Keratinocyte (primary cell): ENCODE data around the gene GBP2. TPM values are rescaled to one million over a fixed set of nuclear protein-coding genes. Genes with fewer than 3 reads are reported as not detected.

ENCODE experiments used
- DNase-seq: peaks from one replicate; pipeline ENCODE4 v3.0.0-alpha.2; 2011; ENCODE audit warnings: low read depth, missing footprints, low spot score
- FAIRE-seq: peaks from 2 replicates; lab custom pipeline; 2011; peaks lifted over from hg19 to GRCh38; lab: Jason Lieb, UNC
- H2AFZ ChIP-seq: 2 replicates; pipeline ENCODE4 v1.6.0; 2012; ENCODE audit warnings: low read length, control low read depth, inconsistent platforms; ENCODE audit not compliant: control insufficient read depth
- H3K27ac ChIP-seq: 2 replicates; pipeline ENCODE4 v1.5.1; 2011; ENCODE audit warnings: low read length; ENCODE audit not compliant: control insufficient read depth, insufficient read depth
- H3K27me3 ChIP-seq: 3 replicates; pipeline ENCODE4 v1.6.0; 2011; ENCODE audit warnings: low read length; ENCODE audit not compliant: control insufficient read depth, insufficient read depth; ENCODE audit errors: extremely low read depth
- H3K36me3 ChIP-seq, 2 experiments: 2 replicates in 1 of 2; 3 replicates in 1 of 2; pipeline ENCODE4 v1.5.1; 2011; ENCODE audit warnings: low read length in 2 of 2, mild to moderate bottlenecking in 1 of 2; ENCODE audit not compliant: control insufficient read depth in 2 of 2, insufficient read depth in 2 of 2; ENCODE audit errors: extremely low read depth in 1 of 2
- H3K4me1 ChIP-seq: 3 replicates; pipeline ENCODE4 v1.5.1; 2011; ENCODE audit warnings: low read length; ENCODE audit not compliant: control insufficient read depth, insufficient read depth; ENCODE audit errors: extremely low read depth
- H3K4me2 ChIP-seq: 3 replicates; pipeline ENCODE4 v1.6.0; 2011; ENCODE audit warnings: low read depth, low read length; ENCODE audit not compliant: control insufficient read depth, insufficient read depth; ENCODE audit errors: extremely low read depth
- H3K4me3 ChIP-seq, 3 experiments: fragments of 200-600 bp in 1 of 3; sonication (generic) in 1 of 3; 2 replicates in 2 of 3; 3 replicates in 1 of 3; pipeline ENCODE4 v1.5.1; 2011 to 2016; ENCODE audit warnings: low read length in 3 of 3, mild to moderate bottlenecking in 3 of 3, control low read depth in 2 of 3, inconsistent platforms in 1 of 3, low read depth in 1 of 3, mixed read lengths in 1 of 3, mixed run types in 1 of 3, moderate library complexity in 1 of 3; ENCODE audit not compliant: control insufficient read depth in 2 of 3, insufficient read depth in 2 of 3; ENCODE audit errors: extremely low read depth in 1 of 3
- H3K79me2 ChIP-seq: 2 replicates; pipeline ENCODE4 v1.6.0; 2012; ENCODE audit warnings: low read length; ENCODE audit not compliant: control insufficient read depth, insufficient read depth
- H3K9ac ChIP-seq: 3 replicates; pipeline ENCODE4 v1.6.0; 2011; ENCODE audit warnings: low read length; ENCODE audit not compliant: control insufficient read depth, insufficient read depth; ENCODE audit errors: extremely low read depth
- H3K9me1 ChIP-seq: 3 replicates; pipeline ENCODE4 v1.6.0; 2011; ENCODE audit warnings: low read length; ENCODE audit not compliant: control insufficient read depth, insufficient read depth; ENCODE audit errors: extremely low read depth
- H3K9me3 ChIP-seq: 2 replicates; pipeline ENCODE4 v1.5.1; 2012; ENCODE audit warnings: low read depth, low read length; ENCODE audit not compliant: control insufficient read depth
- H4K20me1 ChIP-seq: 3 replicates; pipeline ENCODE4 v1.6.0; 2011; ENCODE audit warnings: low read length; ENCODE audit not compliant: control insufficient read depth, insufficient read depth; ENCODE audit errors: extremely low read depth
- EZH2 ChIP-seq: IDR thresholded peaks from one replicate; pipeline ENCODE4 v1.6.1; 2012; ENCODE audit warnings: inconsistent platforms, mild to moderate bottlenecking, low read length, moderate library complexity
- dilution Hi-C: fragments of 300-500 bp; cut with MboI; formaldehyde crosslinking; loops from one replicate; pipeline ENCODE4 v1.7.0; 2020; ENCODE audit warnings: low sequenced_read_pairs; ENCODE audit not compliant: extremely low pct_ligation_motif_present
- polyA plus RNA-seq, 5 experiments: library from polyadenylated mRNA; depleted of rRNA in 3 of 5; stranded (reverse) in 3 of 5; stranded (forward) in 1 of 5; unstranded in 1 of 5; fragments of >200 nt; gene quantifications; 1 replicate in 1 of 5; 2 replicates in 3 of 5; 3 replicates in 1 of 5; pipeline versions ENCODE4 v1.2.1 to v1.2.3, GENCODE V29; 2011 to 2012; ENCODE audit warnings: missing spikeins in 2 of 5, low read depth in 1 of 5, low replicate concordance in 1 of 5
- TF ChIP-seq, protein P1 (sequence below), 3 experiments: IDR thresholded peaks in 1 of 3; conservative IDR thresholded peaks in 1 of 3; optimal IDR thresholded peaks in 1 of 3; 2 replicates in 2 of 3; 3 replicates in 1 of 3; pipeline versions ENCODE3 to v1.5.1; 2011; ENCODE audit warnings: low read length in 3 of 3, mild to moderate bottlenecking in 3 of 3, moderate library complexity in 2 of 3, control low read depth in 1 of 3, inconsistent platforms in 1 of 3; ENCODE audit not compliant: insufficient read depth in 2 of 3; ENCODE audit errors: extremely low read depth in 1 of 3

Gene GBP2
- polyA plus RNA-seq, 1 donor (not counting 4 experiments of a cell fraction or from before 2014, with no cell fraction given), result 0.43 TPM

DNA sequence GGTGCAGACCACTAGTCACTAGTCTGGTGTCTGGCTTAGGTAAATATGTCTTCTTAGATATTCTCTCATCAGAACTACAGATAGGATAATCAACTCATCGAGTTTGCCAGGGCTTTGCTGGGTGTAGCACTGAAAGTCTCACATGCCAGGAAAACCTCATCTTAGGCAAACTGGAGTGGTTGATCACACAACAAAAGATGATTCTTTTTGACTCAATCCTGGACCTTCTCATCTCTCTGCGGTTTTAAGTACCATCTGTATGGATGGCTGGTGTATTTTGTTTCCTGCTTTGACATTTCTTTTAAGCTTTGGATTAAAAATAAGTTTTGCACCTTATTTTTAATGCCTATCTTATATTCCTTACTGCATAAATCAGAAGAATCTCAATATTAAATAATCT is 11.3 kb downstream of the GBP2 start:
- DNase-seq, result no peak
- no peaks in the 10 kb centered on the region for H3K36me3 ChIP-seq
- no peaks in the 10 kb centered on the region for H3K9me1 ChIP-seq

DNA sequence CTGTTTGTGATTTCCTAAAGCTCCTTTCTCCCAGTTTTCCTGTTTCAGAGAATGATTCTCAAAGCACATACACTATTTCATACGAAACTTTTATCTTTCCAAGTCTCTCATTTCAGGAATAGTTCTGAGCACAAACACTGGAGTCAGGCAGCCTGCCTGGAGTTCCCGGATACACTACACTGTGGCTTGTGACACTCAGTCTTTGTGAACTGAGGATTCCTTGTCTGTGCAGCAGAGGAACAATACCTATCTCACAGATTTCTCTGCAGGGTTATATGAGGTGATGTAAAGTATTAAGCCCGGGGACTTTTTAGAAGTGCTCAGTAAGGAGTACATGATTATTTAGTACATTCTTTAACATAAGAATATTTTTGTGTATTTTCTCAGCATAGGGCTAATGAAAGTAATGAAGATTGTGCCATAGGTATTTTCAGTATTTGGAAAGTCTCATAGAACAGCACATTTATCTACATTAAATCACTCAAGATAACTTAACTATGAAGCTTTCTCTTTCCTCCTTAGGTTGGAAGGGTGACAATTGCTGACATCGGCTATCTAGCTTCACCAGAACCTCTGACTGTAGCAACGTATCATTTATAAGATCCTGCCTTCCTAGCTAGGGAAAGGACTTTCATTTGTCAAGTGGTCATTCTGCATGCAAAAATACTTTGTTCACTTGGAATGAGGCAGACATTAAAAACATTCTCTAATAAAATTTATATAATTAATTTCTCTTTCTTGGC is 12.9 kb downstream of the GBP2 start:
- H3K9me1 ChIP-seq, result no peaks in the 10 kb centered on the region
- no peak overlapping the region for H2AFZ ChIP-seq
- H3K4me1 ChIP-seq, result no peaks in the 10 kb centered on the region
- no peak overlapping the region for H3K4me2 ChIP-seq
- H3K36me3 ChIP-seq, result no peaks in the 10 kb centered on the region
- dilution Hi-C loops, result no loop called here
- DNase-seq, result no peak
- no peaks in the 10 kb centered on the region for H4K20me1 ChIP-seq
- no peak overlapping the region for H3K9ac ChIP-seq
- H3K27me3 ChIP-seq, result no peaks in the 10 kb centered on the region
- H3K9me3 ChIP-seq, result no peaks in the 10 kb centered on the region
- no peak overlapping the region for H3K27ac ChIP-seq
- H3K79me2 ChIP-seq, result no peaks in the 10 kb centered on the region
- no peak for FAIRE-seq
- no peak for TF ChIP-seq EZH2
- TF ChIP-seq, protein P1, sequence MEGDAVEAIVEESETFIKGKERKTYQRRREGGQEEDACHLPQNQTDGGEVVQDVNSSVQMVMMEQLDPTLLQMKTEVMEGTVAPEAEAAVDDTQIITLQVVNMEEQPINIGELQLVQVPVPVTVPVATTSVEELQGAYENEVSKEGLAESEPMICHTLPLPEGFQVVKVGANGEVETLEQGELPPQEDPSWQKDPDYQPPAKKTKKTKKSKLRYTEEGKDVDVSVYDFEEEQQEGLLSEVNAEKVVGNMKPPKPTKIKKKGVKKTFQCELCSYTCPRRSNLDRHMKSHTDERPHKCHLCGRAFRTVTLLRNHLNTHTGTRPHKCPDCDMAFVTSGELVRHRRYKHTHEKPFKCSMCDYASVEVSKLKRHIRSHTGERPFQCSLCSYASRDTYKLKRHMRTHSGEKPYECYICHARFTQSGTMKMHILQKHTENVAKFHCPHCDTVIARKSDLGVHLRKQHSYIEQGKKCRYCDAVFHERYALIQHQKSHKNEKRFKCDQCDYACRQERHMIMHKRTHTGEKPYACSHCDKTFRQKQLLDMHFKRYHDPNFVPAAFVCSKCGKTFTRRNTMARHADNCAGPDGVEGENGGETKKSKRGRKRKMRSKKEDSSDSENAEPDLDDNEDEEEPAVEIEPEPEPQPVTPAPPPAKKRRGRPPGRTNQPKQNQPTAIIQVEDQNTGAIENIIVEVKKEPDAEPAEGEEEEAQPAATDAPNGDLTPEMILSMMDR (optimal IDR thresholded peaks at IDR 0.05 in 1 of 3, IDR thresholded peaks at IDR 0.05 in 1 of 3, conservative IDR thresholded peaks at IDR 0.05 in 1 of 3; ENCODE audit: extremely low read depth in 1 of 3, insufficient read depth in 2 of 3, low read length in 3 of 3), result no peak
- no peak overlapping the region for H3K4me3 ChIP-seq

More for the DNA sequence above, 11.3 kb downstream of the GBP2 start:
- Histone ChIP-seq H3K79me2 (no peaks in the 10 kb centered on the region), H4K20me1 (no peaks in the 10 kb centered on the region), H3K9me3 (no peaks in the 10 kb centered on the region), H2AFZ (no peak overlapping the region), H3K27me3 (no peaks in the 10 kb centered on the region), H3K9ac (no peak overlapping the region), H3K4me3 (no peak overlapping the region), H3K4me2 (no peak overlapping the region), H3K27ac (no peak overlapping the region), H3K4me1 (no peaks in the 10 kb centered on the region)
- dilution Hi-C loops, result no loop called here
- no peak for FAIRE-seq
- TF ChIP-seq, protein P1 (optimal IDR thresholded peaks at IDR 0.05 in 1 of 3, IDR thresholded peaks at IDR 0.05 in 1 of 3, conservative IDR thresholded peaks at IDR 0.05 in 1 of 3; ENCODE audit: extremely low read depth in 1 of 3, insufficient read depth in 2 of 3, low read length in 3 of 3), result no peak
- no peak for TF ChIP-seq EZH2
